SK-N-SH (cell line): Measurements from ENCODE around the gene ABR. TPM values are rescaled to one million over a fixed set of nuclear protein-coding genes. Genes with fewer than 3 reads are reported as not detected.
"Not testable (repeated sequence)": the region's sequence is repeated elsewhere in the genome, so short reads cannot be mapped to it uniquely, and the experiment has no call there.

Experiments used
- CTCF ChIA-PET: fragments of 300-600, 350-600 bp; formaldehyde crosslinking; extraction: SDS; loops from one replicate; lab custom pipeline; 2021; lab: Yijun Ruan, JAX
- POLR2A ChIA-PET: fragments of 350-600 bp; sonication (Branson Sonifier 250); formaldehyde crosslinking; extraction: SDS; loops from one replicate; lab custom pipeline; 2020; ENCODE audit warnings: antibody characterized with exemption, inconsistent platforms; lab: Yijun Ruan, JAX
- DNase-seq: peaks from one replicate; pipeline ENCODE4 v3.0.0; 2012
- H2AFZ ChIP-seq: fragments of 200-600 bp; sonication (generic); 2 replicates; pipeline ENCODE4 v1.8.1; 2016; ENCODE audit warnings: antibody characterized with exemption, mild to moderate bottlenecking, low read depth
- H3F3A ChIP-seq: fragments of 200-600 bp; sonication (generic); replicated peaks from 2 replicates; pipeline ENCODE3; 2016; ENCODE audit warnings: antibody characterized with exemption, mild to moderate bottlenecking; ENCODE audit not compliant: insufficient read depth
- H3K27ac ChIP-seq, 2 experiments: fragments of 200-500 bp in 1 of 2; fragments of 200-600 bp in 1 of 2; sonication (Bioruptor generic) in 1 of 2; sonication (generic), shearing (Covaris generic) in 1 of 2; 2 replicates each; pipeline versions ENCODE4 v1.5.1 to v1.6.1; 2014 to 2016; ENCODE audit warnings: low read depth in 2 of 2, inconsistent platforms in 1 of 2, low read length in 1 of 2, mild to moderate bottlenecking in 1 of 2, mixed read lengths in 1 of 2
- H3K27me3 ChIP-seq: fragments of 200-600 bp; sonication (generic), shearing (Covaris generic); 2 replicates; pipeline ENCODE4 v1.6.1; 2016; ENCODE audit warnings: mixed run types; ENCODE audit not compliant: insufficient read depth
- H3K36me3 ChIP-seq, 2 experiments: fragments of 200-500 bp in 1 of 2; fragments of 200-600 bp in 1 of 2; sonication (Bioruptor generic) in 1 of 2; sonication (generic) in 1 of 2; replicated peaks in 1 of 2; 2 replicates each; pipeline versions ENCODE3 to v1.5.1; 2014 to 2016; ENCODE audit warnings: low read length in 1 of 2, mild to moderate bottlenecking in 1 of 2; ENCODE audit not compliant: insufficient read depth in 2 of 2, control insufficient read depth in 1 of 2
- H3K4me1 ChIP-seq, 2 experiments: fragments of 200-500 bp in 1 of 2; fragments of 200-600 bp in 1 of 2; sonication (Bioruptor generic) in 1 of 2; sonication (generic), shearing (Covaris generic) in 1 of 2; 2 replicates each; pipeline versions ENCODE4 v1.5.1 to v1.6.1; 2014 to 2016; ENCODE audit warnings: low read depth in 1 of 2, low read length in 1 of 2, mixed run types in 1 of 2; ENCODE audit not compliant: insufficient read depth in 2 of 2, control insufficient read depth in 1 of 2
- H3K4me2 ChIP-seq: fragments of 200-600 bp; sonication (generic), shearing (Covaris generic); 2 replicates; pipeline ENCODE4 v1.6.1; 2017; ENCODE audit warnings: mixed run types
- H3K4me3 ChIP-seq, 2 experiments: fragments of 200-500 bp in 1 of 2; fragments of 200-600 bp in 1 of 2; sonication (Bioruptor generic) in 1 of 2; sonication (generic), shearing (Covaris generic) in 1 of 2; 2 replicates each; pipeline versions ENCODE4 v1.5.1 to v1.8.1; 2014 to 2016; ENCODE audit warnings: low read depth in 2 of 2, inconsistent platforms in 1 of 2, low read length in 1 of 2, mild to moderate bottlenecking in 1 of 2, mixed read lengths in 1 of 2, moderate library complexity in 1 of 2
- H3K79me2 ChIP-seq: fragments of 200-600 bp; sonication (generic); 2 replicates; pipeline ENCODE4 v1.8.1; 2017; ENCODE audit warnings: mild to moderate bottlenecking; ENCODE audit not compliant: insufficient read depth
- H3K9ac ChIP-seq: fragments of 200-600 bp; sonication (generic); 2 replicates; pipeline ENCODE4 v1.6.1; 2017; ENCODE audit warnings: mixed run types
- H3K9me2 ChIP-seq: fragments of 200-600 bp; sonication (generic); 2 replicates; pipeline ENCODE4 v1.6.1; 2017; ENCODE audit warnings: mixed run types
- H3K9me3 ChIP-seq: fragments of 200-600 bp; sonication (generic); 2 replicates; pipeline ENCODE4 v1.6.1; 2017; ENCODE audit warnings: mixed run types, mild to moderate bottlenecking, moderate library complexity
- H4K20me1 ChIP-seq: fragments of 200-600 bp; sonication (generic); 2 replicates; pipeline ENCODE4 v1.6.1; 2017; ENCODE audit warnings: mild to moderate bottlenecking, mixed run types; ENCODE audit not compliant: insufficient read depth
- GABPA ChIP-seq: IDR thresholded peaks from 2 replicates; pipeline ENCODE4 v1.4.0; 2012; ENCODE audit warnings: low read depth, mild to moderate bottlenecking
- RAD21 ChIP-seq: IDR thresholded peaks from 2 replicates; pipeline ENCODE4 v1.6.1; 2012; ENCODE audit warnings: mild to moderate bottlenecking, low read length
- RCOR1 ChIP-seq: fragments of 150-350 bp; IDR thresholded peaks from 2 replicates; pipeline ENCODE4 v1.6.1; 2017; ENCODE audit warnings: antibody characterized with exemption, low read length
- RFX5 ChIP-seq: IDR thresholded peaks from 2 replicates; pipeline ENCODE4 v1.6.1; 2012; ENCODE audit warnings: mild to moderate bottlenecking, improper control_type of control experiment, low read length
- RXRA ChIP-seq: IDR thresholded peaks from 2 replicates; pipeline ENCODE4 v1.4.0; 2012; ENCODE audit warnings: low read depth, mild to moderate bottlenecking, borderline replicate concordance
- WGBS: methylation state at CpG from one replicate; pipeline ENCODE4 v1.1.6; 2017; ENCODE audit warnings: low lambda C conversion rate; 5-methylcytosine and 5-hydroxymethylcytosine counted together
- polyA plus RNA-seq, 3 experiments: library from polyadenylated mRNA; depleted of rRNA; stranded (reverse); fragments of >200 nt; gene quantifications; 2 replicates each; pipeline ENCODE4 v1.2.3, GENCODE V29; 2012
- TF ChIP-seq, protein P1 (sequence below): IDR thresholded peaks from 2 replicates; pipeline ENCODE4 v1.6.1; 2012; ENCODE audit warnings: mild to moderate bottlenecking, low read depth, low read length, moderate library complexity
- TF ChIP-seq, protein P2 (sequence below): fragments of 150-350 bp; IDR thresholded peaks from 2 replicates; pipeline ENCODE4 v1.6.1; 2017; ENCODE audit warnings: antibody characterized with exemption, low read length, low read depth, borderline replicate concordance
- TF ChIP-seq, protein P3 (sequence below): IDR thresholded peaks from 2 replicates; pipeline ENCODE4 v1.4.0; 2012; ENCODE audit warnings: low read depth

ABR gene
- polyA plus RNA-seq, 1 of the 3 experiments (the other 2 are of a cell fraction): 117 TPM

DNA sequence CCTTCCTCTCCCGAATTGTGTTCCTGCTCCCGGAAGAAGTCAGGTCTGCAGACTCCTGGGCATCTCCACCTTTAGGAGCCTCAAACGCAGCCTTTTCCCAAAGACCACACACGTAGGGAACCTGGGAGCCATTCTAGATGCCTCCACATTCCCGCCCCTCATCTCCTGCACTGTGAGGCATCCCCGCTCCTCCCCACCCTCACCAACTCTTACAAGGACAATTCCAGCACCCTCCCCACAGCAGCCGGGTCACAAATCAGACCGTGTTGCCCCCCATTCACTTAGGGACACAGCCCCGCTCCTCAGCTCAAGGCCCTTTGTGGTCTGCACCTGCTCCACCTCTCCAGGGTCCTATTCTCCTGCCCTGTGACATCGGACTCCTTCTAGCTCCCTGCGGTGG is 49.6 kb downstream of the ABR start:
- Histone ChIP-seq H3K4me3 (no peak overlapping the region), H3K27me3 (no peaks in the 10 kb centered on the region), H2AFZ (no peak overlapping the region), H3K9ac (no peak overlapping the region), H3K4me1 (no peaks in the 10 kb centered on the region), H3K36me3 (no peaks in the 10 kb centered on the region), H3K79me2 (no peaks in the 10 kb centered on the region), H3K9me3 (no peaks in the 10 kb centered on the region), H3K4me2 (no peak overlapping the region), H3K9me2 (no peaks in the 10 kb centered on the region), H4K20me1 (no peaks in the 10 kb centered on the region)
- CTCF ChIA-PET: interaction anchor here (1.3 to 1.6 kb wide), 2 partner anchors 24 to 57 kb away, joined by 3 to 4 read pairs; no protein-coding TSS in a partner anchor
- whole genome bisulfite sequencing: 89% methylated on average over 11 of the region's 11 CpGs
- DNase-seq: no peak
- TF ChIP-seq RFX5 (no peak), GABPA (no peak), RCOR1 (no peak), RAD21 (no peak), RXRA (no peak)
- TF ChIP-seq, protein P1, sequence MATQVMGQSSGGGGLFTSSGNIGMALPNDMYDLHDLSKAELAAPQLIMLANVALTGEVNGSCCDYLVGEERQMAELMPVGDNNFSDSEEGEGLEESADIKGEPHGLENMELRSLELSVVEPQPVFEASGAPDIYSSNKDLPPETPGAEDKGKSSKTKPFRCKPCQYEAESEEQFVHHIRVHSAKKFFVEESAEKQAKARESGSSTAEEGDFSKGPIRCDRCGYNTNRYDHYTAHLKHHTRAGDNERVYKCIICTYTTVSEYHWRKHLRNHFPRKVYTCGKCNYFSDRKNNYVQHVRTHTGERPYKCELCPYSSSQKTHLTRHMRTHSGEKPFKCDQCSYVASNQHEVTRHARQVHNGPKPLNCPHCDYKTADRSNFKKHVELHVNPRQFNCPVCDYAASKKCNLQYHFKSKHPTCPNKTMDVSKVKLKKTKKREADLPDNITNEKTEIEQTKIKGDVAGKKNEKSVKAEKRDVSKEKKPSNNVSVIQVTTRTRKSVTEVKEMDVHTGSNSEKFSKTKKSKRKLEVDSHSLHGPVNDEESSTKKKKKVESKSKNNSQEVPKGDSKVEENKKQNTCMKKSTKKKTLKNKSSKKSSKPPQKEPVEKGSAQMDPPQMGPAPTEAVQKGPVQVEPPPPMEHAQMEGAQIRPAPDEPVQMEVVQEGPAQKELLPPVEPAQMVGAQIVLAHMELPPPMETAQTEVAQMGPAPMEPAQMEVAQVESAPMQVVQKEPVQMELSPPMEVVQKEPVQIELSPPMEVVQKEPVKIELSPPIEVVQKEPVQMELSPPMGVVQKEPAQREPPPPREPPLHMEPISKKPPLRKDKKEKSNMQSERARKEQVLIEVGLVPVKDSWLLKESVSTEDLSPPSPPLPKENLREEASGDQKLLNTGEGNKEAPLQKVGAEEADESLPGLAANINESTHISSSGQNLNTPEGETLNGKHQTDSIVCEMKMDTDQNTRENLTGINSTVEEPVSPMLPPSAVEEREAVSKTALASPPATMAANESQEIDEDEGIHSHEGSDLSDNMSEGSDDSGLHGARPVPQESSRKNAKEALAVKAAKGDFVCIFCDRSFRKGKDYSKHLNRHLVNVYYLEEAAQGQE: no peak
- TF ChIP-seq, protein P2, sequence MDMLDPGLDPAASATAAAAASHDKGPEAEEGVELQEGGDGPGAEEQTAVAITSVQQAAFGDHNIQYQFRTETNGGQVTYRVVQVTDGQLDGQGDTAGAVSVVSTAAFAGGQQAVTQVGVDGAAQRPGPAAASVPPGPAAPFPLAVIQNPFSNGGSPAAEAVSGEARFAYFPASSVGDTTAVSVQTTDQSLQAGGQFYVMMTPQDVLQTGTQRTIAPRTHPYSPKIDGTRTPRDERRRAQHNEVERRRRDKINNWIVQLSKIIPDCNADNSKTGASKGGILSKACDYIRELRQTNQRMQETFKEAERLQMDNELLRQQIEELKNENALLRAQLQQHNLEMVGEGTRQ: no peak
- TF ChIP-seq, protein P3, sequence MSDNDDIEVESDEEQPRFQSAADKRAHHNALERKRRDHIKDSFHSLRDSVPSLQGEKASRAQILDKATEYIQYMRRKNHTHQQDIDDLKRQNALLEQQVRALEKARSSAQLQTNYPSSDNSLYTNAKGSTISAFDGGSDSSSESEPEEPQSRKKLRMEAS: no peak
- TF ChIP-seq, all 33 proteins: peak for 0
- POLR2A ChIA-PET: no interaction called here
- no peak overlapping the region for H3K27ac ChIP-seq
- H3F3A ChIP-seq: peaks cover 2% of the 10 kb centered on the region

DNA sequence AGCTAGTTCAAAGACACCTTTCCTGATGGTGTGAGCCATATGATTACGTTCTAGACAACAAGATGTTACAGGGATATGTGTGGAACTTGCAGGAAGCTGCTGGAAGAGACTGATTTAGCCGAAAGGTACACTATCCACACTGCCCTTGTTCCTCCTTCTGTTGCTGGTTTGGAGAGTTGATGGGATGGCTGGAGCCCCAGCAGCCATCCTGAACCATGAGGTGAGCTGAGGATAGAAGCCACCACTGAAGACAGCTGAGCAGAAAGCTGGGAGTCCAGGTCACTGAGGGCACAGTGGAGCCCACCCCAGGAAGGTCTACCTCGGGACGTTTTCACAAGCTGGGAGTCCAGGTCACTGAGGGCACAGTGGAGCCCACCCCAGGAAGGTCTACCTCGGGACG is 51.3 kb downstream of the ABR start:
- H3K4me3 ChIP-seq, H3K27ac ChIP-seq, H2AFZ ChIP-seq, H3K36me3 ChIP-seq, H3K9me3 ChIP-seq, H3K4me1 ChIP-seq, H3F3A ChIP-seq, DNase-seq, H3K9ac ChIP-seq, POLR2A ChIA-PET, H3K27me3 ChIP-seq, H3K9me2 ChIP-seq, H3K4me2 ChIP-seq, H4K20me1 ChIP-seq, H3K79me2 ChIP-seq: not testable (repeated sequence)
- CTCF ChIA-PET: interaction anchor here (1.1 to 10.4 kb wide), 2 partner anchors 10 to 61 kb away, joined by 3 to 248 read pairs; no protein-coding TSS in a partner anchor
- 84% methylated on average over 4 of the region's 6 CpGs for WGBS
